Right atrium auricular region (tissue), 2 donors: ENCODE results near the gene ZNF366. TPM values are rescaled to one million over a fixed set of nuclear protein-coding genes. Genes with fewer than 3 reads are reported as not detected.
A peak's percentile ranks its signal among the peaks of the same experiment; 100 is the strongest.

Source experiments
- DNase-seq: peaks from one replicate; pipeline ENCODE4 v3.0.0-alpha.2; 2019; ENCODE audit warnings: low spot score
- H3K27ac ChIP-seq, 2 donors: fragments of 200-600 bp; sonication (generic); 1 replicate in 1 of 2; 2 replicates in 1 of 2; pipeline ENCODE4 v1.5.1; 2016 to 2019
- H3K27me3 ChIP-seq, 2 donors: fragments of 200-600 bp; sonication (generic); one replicate each; pipeline versions ENCODE4 v1.5.1 to v1.6.0; 2017 to 2019
- H3K36me3 ChIP-seq: fragments of 200-600 bp; sonication (generic); one replicate; pipeline ENCODE4 v1.5.1; 2016
- H3K4me1 ChIP-seq, 2 donors: fragments of 200-600 bp; sonication (generic); one replicate each; pipeline versions ENCODE4 v1.5.1 to v1.6.0; 2017 to 2019
- H3K4me3 ChIP-seq, 2 donors: fragments of 200-600 bp; sonication (generic); 1 replicate in 1 of 2; 2 replicates in 1 of 2; pipeline ENCODE4 v1.5.1; 2017 to 2019; ENCODE audit warnings: mild to moderate bottlenecking in 1 of 2, moderate library complexity in 1 of 2
- H3K9me3 ChIP-seq, 2 donors: fragments of 200-600 bp; sonication (generic); one replicate each; pipeline ENCODE4 v1.5.1; 2019
- total RNA-seq, 2 donors: library from RNA; depleted of rRNA; stranded (reverse); fragments of >200 nt; gene quantifications; one replicate each; pipeline ENCODE4 v1.1.0, GENCODE V29; 2016
- TF ChIP-seq, protein P1 (sequence below), 2 donors: fragments of 200-600 bp; sonication (generic); IDR thresholded peaks; one replicate each; pipeline ENCODE4 v1.5.1; 2019; ENCODE audit warnings: antibody characterized with exemption in 2 of 2

Gene ZNF366
- total RNA-seq, 2 donors from 2014 or later: 4.4 to 9.0 TPM

DNA sequence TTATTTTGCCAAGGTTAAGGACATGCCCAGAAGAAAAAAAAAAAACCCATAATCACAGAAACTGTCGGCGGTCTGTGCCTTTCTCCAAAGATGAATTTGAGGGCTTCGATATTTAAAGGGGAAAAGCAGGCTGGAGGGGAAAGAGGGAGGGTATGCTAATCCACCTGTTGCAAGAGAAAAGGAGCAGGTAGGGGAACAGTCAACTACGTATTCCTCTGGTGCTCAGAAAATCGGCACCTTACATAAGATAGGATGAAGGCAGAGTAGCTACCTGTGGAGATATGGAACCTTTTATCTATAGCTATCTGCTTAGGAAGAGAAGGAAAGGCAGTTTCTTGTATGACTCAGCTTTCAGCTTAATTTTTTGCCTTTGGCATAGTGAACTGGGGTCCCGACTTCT is 109.4 kb downstream of the ZNF366 start:
- Histone ChIP-seq H3K4me1 (peaks cover 0 to 28% of the 10 kb centered on the region in 2 donors), H3K27ac (no peak overlapping the region), H3K9me3 (peaks cover 0 to 21% of the 10 kb centered on the region in 2 donors), H3K36me3 (no peaks in the 10 kb centered on the region), H3K4me3 (no peak overlapping the region), H3K27me3 (no peaks in the 10 kb centered on the region)
- TF ChIP-seq, protein P1, sequence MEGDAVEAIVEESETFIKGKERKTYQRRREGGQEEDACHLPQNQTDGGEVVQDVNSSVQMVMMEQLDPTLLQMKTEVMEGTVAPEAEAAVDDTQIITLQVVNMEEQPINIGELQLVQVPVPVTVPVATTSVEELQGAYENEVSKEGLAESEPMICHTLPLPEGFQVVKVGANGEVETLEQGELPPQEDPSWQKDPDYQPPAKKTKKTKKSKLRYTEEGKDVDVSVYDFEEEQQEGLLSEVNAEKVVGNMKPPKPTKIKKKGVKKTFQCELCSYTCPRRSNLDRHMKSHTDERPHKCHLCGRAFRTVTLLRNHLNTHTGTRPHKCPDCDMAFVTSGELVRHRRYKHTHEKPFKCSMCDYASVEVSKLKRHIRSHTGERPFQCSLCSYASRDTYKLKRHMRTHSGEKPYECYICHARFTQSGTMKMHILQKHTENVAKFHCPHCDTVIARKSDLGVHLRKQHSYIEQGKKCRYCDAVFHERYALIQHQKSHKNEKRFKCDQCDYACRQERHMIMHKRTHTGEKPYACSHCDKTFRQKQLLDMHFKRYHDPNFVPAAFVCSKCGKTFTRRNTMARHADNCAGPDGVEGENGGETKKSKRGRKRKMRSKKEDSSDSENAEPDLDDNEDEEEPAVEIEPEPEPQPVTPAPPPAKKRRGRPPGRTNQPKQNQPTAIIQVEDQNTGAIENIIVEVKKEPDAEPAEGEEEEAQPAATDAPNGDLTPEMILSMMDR (IDR thresholded peaks at IDR 0.05): no peak
- DNase-seq: no peak

DNA sequence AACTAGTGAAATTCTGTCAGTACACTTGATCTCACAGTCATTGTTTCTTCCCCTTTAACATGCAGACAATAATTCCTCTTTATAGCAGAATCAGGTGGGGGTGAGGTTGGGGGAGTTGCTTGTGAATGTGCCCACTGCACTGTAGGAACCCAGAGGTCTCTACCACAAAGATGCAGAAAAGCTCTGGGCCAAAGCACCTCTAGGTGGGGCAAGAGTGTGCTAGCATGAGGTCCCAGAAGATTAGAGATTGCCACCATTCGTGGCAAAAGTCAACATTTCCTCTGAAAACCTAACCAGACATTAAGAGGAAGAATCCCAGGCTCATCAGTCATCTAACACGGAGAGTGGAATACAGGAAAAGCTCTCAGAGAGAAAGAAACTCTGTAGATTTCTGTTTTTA is 112.5 kb downstream of the ZNF366 start:
- no peaks in the 10 kb centered on the region for H3K27me3 ChIP-seq
- peaks cover 0 to 38% of the 10 kb centered on the region in 2 donors for H3K4me1 ChIP-seq
- no peaks in the 10 kb centered on the region for H3K36me3 ChIP-seq
- no peak overlapping the region for H3K27ac ChIP-seq
- H3K9me3 ChIP-seq: no peaks in the 10 kb centered on the region
- DNase-seq: no peak
- TF ChIP-seq, protein P1 (IDR thresholded peaks at IDR 0.05): peak in 1 of 2 donors; percentile 49
- no peak overlapping the region for H3K4me3 ChIP-seq

DNA sequence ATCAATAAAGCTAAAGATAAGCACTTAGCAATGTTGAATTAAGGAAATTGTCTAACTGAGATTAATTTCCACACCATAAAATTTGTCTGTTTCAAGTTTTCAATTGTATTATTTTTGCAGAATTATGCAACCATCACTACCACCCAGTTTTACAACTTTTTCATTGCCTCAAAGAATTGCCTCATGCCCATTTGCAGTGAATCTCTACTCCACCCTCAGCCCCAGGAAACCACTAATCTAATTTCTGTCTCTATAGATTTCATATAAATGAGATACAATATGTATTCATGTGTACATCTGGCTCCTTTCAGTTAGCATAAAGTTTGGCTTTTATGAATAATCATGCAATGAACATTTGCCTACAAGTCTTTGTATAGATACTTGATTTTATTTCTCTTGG is 114.2 kb downstream of the ZNF366 start:
- Histone ChIP-seq H3K4me1 (peaks cover 0 to 39% of the 10 kb centered on the region in 2 donors), H3K27ac (peak overlapping the region; percentile 51 to 76), H3K27me3 (no peaks in the 10 kb centered on the region), H3K36me3 (no peaks in the 10 kb centered on the region), H3K9me3 (no peaks in the 10 kb centered on the region), H3K4me3 (no peak overlapping the region)
- DNase-seq: no peak
- TF ChIP-seq, protein P1 (IDR thresholded peaks at IDR 0.05): no peak

Other genes starting within 250 kb of the ZNF366 start
- gene MRPS27, start 187.2 kb downstream of the ZNF366 start, total RNA-seq: 10 to 100 TPM; 40.1 to 59.0 TPM
- 1 to 10 TPM; 5.1 to 9.2 TPM for gene PTCD2, start 187.0 kb downstream of the ZNF366 start, total RNA-seq